Sciatic nerve (tissue), 2 donors: Measurements from ENCODE around the gene PRMT9. TPM values are rescaled to one million over a fixed set of nuclear protein-coding genes. Genes with fewer than 3 reads are reported as not detected.
A peak's percentile ranks its signal among the peaks of the same experiment; 100 is the strongest.

Experiments
- ATAC-seq: fragments of 200-7000 bp; cut with Tn5 transposase; one replicate; pipeline ENCODE4 v1.9.1; 2020; ENCODE audit warnings: mild to moderate bottlenecking, moderate library complexity
- DNase-seq: peaks from one replicate; pipeline ENCODE4 v3.0.0-alpha.2; 2020; ENCODE audit warnings: low spot score
- intact Hi-C: fragments of 100-400 bp; cut with DNase I; formaldehyde crosslinking; loops from one replicate; pipeline ENCODE4 v1.14.2; 2022
- total RNA-seq: library from RNA; stranded (reverse); fragmentation: NEBNext Ultra II Directional; extraction: Animal tissue kit (Norgen Biotek cat#: 25700); gene quantifications from one replicate; pipeline ENCODE4 v1.2.1, GENCODE V29; 2021
- donor health status: DM: no; HTN: no; CAD: no.
- donor health status: DM: no; HTN: no; CAD: no.

The PRMT9 gene
- total RNA-seq, 1 donor from 2014 or later, result 12.9 TPM

GRCh38 chr4:147590249-147590920 lies 93.6 kb downstream of the PRMT9 start:
- ATAC-seq (peak; percentile 78), DNase-seq (peak; percentile 78)
- intact Hi-C loops, result no loop called here

- peak; percentile 52 for ATAC-seq
- no peak for DNase-seq
- intact Hi-C loops, result no loop called here
These were observed 94.4 kb downstream of the PRMT9 start for GRCh38 chr4:147589586-147589985.

Other genes with a start within 250 kb of the PRMT9 start
- 22.8 TPM for gene EDNRA, start 203.1 kb downstream of the PRMT9 start, total RNA-seq
- 31.7 TPM for gene TMEM184C, start 66.8 kb downstream of the PRMT9 start, total RNA-seq
- gene ARHGAP10, start 47.9 kb upstream of the PRMT9 start, total RNA-seq, result 89.2 TPM